NCI-H146 treated with DMSO at 0.1 percent for 48 hours (cell line): ENCODE data around the gene CLHC1.
"Not testable (repeated sequence)": the region's sequence is repeated elsewhere in the genome, so short reads cannot be mapped to it uniquely, and the experiment has no call there.

ENCODE experiments used
- DNase-seq: peaks from one replicate; lab custom pipeline; 2025; ENCODE audit not compliant: unreplicated experiment; lab: John Stamatoyannopoulos, UW

The CLHC1 gene

GRCh38 chr2:55232084-55232862 lies at the start of gene CLHC1, which contains the start of gene RPS27A:
TSS of gene CLHC1 (minus strand) at chr2:55232293. CDS start at chr2:55222411, 9,882 bp downstream.
TSS of gene RPS27A (plus strand) at chr2:55232688. CDS start at chr2:55232825, 137 bp downstream.
- peak; percentile 93 for DNase-seq

- DNase-seq: not testable (repeated sequence)
These were observed 48.9 kb upstream of the CLHC1 start for GRCh38 chr2:55280851-55281546.

- DNase-seq: not testable (repeated sequence)
These were observed 47.8 kb upstream of the CLHC1 start for GRCh38 chr2:55279859-55280424.

- DNase-seq: not testable (repeated sequence)
These were observed 47.2 kb upstream of the CLHC1 start for GRCh38 chr2:55279214-55279835.

- no peak for DNase-seq
These were observed 45.2 kb upstream of the CLHC1 start for GRCh38 chr2:55277310-55277709.

- DNase-seq: not testable (repeated sequence)
These were observed 42.3 kb upstream of the CLHC1 start for GRCh38 chr2:55274346-55274745.

GRCh38 chr2:55269645-55269990 lies 37.5 kb upstream of the CLHC1 start:
- DNase-seq: no peak

- DNase-seq: peak; percentile 81
These were observed 37.0 kb upstream of the CLHC1 start, which contains the start of gene MTIF2 for GRCh38 chr2:55268907-55269644. TSS of gene MTIF2 (minus strand) at chr2:55269231. CDS start at chr2:55263858, 5,373 bp downstream.

GRCh38 chr2:55268288-55268906 lies 36.3 kb upstream of the CLHC1 start:
- DNase-seq: no peak

GRCh38 chr2:55259586-55259985 lies 27.5 kb upstream of the CLHC1 start:
- DNase-seq: not testable (repeated sequence)

- DNase-seq: no peak
These were observed 20.7 kb upstream of the CLHC1 start for GRCh38 chr2:55252832-55253231.

GRCh38 chr2:55247025-55247424 lies 14.9 kb upstream of the CLHC1 start:
- DNase-seq: no peak

- DNase-seq: no peak
These were observed 13.3 kb upstream of the CLHC1 start for GRCh38 chr2:55245411-55245810.

GRCh38 chr2:55242617-55243016 lies 10.5 kb upstream of the CLHC1 start:
- no peak for DNase-seq

GRCh38 chr2:55241582-55241981 lies 9.5 kb upstream of the CLHC1 start:
- not testable (repeated sequence) for DNase-seq

- peak; percentile 70 for DNase-seq
These were observed 7.6 kb upstream of the CLHC1 start for GRCh38 chr2:55239656-55240222.

GRCh38 chr2:55236992-55237543 lies 5.0 kb upstream of the CLHC1 start:
- DNase-seq: no peak

- no peak for DNase-seq
These were observed 3.8 kb upstream of the CLHC1 start for GRCh38 chr2:55235724-55236538.

- DNase-seq: no peak
These were observed 1.5 kb upstream of the CLHC1 start for GRCh38 chr2:55233658-55233940.
